GM19397 (cell line): Measurements from ENCODE around the gene INPP5A.

ENCODE experiments used
- ATAC-seq: cut with Tn5 transposase; IDR thresholded peaks from one replicate; pipeline ENCODE4 v1.9.1; 2021; ENCODE audit warnings: mild to moderate bottlenecking, moderate library complexity; ENCODE audit not compliant: unreplicated experiment

The INPP5A gene

GRCh38 chr10:132534391-132535064, 3.1 kb upstream of the INPP5A start:
- ATAC-seq = no peak

GRCh38 chr10:132535065-132535651, 2.4 kb upstream of the INPP5A start:
- ATAC-seq = no peak

GRCh38 chr10:132536241-132536876, 1.2 kb upstream of the INPP5A start:
- no peak for ATAC-seq

- peak; percentile 86 for ATAC-seq
These were observed 507 bp upstream of the INPP5A start for GRCh38 chr10:132536877-132537683.

- no peak for ATAC-seq
These were observed 623 bp downstream of the INPP5A start for GRCh38 chr10:132538031-132538789.

GRCh38 chr10:132538790-132539421, 1.3 kb downstream of the INPP5A start:
- ATAC-seq = no peak

- ATAC-seq = no peak
These were observed 1.8 kb downstream of the INPP5A start for GRCh38 chr10:132539431-132539839.

GRCh38 chr10:132539894-132540293, 2.3 kb downstream of the INPP5A start:
- no peak for ATAC-seq

GRCh38 chr10:132540456-132540855, 2.9 kb downstream of the INPP5A start:
- ATAC-seq = no peak

GRCh38 chr10:132541129-132541528, 3.5 kb downstream of the INPP5A start:
- ATAC-seq = no peak

GRCh38 chr10:132541601-132542011, 4.0 kb downstream of the INPP5A start:
- ATAC-seq = no peak

- no peak for ATAC-seq
These were observed 4.6 kb downstream of the INPP5A start for GRCh38 chr10:132542086-132542775.

- no peak for ATAC-seq
These were observed 5.2 kb downstream of the INPP5A start for GRCh38 chr10:132542819-132543218.

- no peak for ATAC-seq
These were observed 6.5 kb downstream of the INPP5A start for GRCh38 chr10:132543916-132544743.

- no peak for ATAC-seq
These were observed 7.4 kb downstream of the INPP5A start for GRCh38 chr10:132544744-132545658.

- no peak for ATAC-seq
These were observed 8.2 kb downstream of the INPP5A start for GRCh38 chr10:132545659-132546367.
